HG03064 (cell line): ENCODE measurements around the gene PPP4R1.
A peak's percentile ranks its signal among the peaks of the same experiment; 100 is the strongest.
"Not testable (repeated sequence)": the region's sequence is repeated elsewhere in the genome, so short reads cannot be mapped to it uniquely, and the experiment has no call there.

Experiments used
- ATAC-seq: cut with Tn5 transposase; IDR thresholded peaks from one replicate; pipeline ENCODE4 v1.9.1; 2021; ENCODE audit warnings: low read depth; ENCODE audit not compliant: unreplicated experiment

PPP4R1 gene, protein sequence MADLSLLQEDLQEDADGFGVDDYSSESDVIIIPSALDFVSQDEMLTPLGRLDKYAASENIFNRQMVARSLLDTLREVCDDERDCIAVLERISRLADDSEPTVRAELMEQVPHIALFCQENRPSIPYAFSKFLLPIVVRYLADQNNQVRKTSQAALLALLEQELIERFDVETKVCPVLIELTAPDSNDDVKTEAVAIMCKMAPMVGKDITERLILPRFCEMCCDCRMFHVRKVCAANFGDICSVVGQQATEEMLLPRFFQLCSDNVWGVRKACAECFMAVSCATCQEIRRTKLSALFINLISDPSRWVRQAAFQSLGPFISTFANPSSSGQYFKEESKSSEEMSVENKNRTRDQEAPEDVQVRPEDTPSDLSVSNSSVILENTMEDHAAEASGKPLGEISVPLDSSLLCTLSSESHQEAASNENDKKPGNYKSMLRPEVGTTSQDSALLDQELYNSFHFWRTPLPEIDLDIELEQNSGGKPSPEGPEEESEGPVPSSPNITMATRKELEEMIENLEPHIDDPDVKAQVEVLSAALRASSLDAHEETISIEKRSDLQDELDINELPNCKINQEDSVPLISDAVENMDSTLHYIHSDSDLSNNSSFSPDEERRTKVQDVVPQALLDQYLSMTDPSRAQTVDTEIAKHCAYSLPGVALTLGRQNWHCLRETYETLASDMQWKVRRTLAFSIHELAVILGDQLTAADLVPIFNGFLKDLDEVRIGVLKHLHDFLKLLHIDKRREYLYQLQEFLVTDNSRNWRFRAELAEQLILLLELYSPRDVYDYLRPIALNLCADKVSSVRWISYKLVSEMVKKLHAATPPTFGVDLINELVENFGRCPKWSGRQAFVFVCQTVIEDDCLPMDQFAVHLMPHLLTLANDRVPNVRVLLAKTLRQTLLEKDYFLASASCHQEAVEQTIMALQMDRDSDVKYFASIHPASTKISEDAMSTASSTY

DNA sequence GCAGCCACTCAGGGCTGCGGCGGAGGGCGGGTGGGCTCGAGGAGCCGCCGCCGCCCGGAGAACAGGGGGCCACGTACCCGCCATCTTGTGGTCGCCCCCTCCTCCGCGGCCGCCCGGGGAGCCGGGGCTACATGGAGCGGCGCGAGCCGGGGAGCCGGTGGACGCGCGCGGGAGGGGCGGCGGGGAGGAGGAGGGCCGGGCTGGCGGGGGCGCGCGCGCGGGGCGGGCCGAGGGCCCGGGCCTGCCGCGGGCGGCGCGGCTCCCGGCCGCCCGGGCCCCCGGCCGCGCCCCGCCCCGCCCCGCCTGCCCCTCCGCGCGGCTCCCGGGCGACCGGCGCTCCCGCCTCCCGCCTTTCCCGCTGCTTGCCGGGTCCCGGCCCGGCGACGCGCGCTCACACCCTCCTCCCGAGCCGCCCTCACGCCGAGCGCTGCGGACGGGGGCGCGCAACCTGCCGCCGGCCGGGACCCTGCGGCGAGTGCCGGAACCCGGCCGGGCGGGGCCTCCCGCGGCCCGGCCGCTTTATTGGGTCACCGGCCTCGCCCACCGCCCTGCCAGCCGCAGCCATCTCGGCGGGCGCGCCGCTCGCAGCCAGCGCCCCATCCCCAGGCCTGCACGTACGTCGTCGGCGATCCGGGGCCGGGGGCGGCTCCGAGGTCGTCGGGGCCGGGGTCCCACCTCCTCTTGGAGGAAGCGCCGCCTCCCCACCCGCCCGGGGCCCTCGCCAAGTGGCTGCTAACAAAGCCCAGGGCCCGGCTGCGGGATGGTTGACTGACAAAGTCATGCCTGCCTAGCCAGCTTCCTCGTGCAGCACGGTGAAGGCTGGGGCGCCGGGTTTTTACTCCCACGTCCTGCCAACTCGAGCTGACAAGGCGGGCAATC is at the start of gene PPP4R1:
PPP4R1 (minus strand) TSS at position 159 of the 879 bp plus-strand sequence; CDS start at position 84, 75 bp downstream.
- ATAC-seq = peak; percentile 46

DNA sequence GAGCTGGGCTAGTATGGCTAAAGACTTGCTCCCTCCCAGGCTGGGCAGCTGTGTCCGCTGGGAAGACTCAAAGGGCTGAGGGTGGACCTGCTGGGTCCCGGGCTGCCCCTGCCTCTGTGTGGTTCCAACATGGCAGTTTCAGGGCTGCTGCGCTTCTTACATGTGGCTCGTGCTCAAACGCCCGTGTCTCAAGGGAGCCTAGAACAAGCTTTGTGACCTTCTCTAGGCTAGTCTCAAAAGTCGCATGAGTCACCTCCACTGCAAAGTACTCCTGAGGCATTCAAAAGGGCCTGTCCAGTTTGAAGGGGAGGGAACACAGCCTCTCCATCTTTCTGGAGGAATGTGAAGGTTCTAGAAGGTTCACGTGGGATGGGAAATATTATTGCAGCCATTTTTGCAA is 49.0 kb upstream of the PPP4R1 start:
- no peak for ATAC-seq

DNA sequence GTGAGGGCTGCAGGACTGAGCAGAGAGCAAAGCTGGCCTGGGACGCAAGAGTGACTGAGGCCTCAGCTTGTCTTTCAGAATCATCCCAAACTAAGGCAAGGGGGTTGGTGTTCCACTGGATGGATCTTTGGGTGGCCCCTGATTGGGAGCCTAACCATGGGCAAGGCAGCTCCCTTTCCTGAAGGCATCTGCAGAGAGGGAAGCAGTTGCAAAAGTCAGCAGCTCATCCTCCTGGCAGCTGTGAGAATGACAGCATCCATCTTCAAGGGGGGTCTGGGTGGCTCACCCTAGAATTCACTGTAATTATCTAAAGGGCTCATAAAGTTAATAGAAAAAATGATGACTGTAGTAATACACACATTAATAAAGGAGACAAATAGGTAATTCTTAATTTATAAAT is 47.2 kb upstream of the PPP4R1 start:
- no peak for ATAC-seq

DNA sequence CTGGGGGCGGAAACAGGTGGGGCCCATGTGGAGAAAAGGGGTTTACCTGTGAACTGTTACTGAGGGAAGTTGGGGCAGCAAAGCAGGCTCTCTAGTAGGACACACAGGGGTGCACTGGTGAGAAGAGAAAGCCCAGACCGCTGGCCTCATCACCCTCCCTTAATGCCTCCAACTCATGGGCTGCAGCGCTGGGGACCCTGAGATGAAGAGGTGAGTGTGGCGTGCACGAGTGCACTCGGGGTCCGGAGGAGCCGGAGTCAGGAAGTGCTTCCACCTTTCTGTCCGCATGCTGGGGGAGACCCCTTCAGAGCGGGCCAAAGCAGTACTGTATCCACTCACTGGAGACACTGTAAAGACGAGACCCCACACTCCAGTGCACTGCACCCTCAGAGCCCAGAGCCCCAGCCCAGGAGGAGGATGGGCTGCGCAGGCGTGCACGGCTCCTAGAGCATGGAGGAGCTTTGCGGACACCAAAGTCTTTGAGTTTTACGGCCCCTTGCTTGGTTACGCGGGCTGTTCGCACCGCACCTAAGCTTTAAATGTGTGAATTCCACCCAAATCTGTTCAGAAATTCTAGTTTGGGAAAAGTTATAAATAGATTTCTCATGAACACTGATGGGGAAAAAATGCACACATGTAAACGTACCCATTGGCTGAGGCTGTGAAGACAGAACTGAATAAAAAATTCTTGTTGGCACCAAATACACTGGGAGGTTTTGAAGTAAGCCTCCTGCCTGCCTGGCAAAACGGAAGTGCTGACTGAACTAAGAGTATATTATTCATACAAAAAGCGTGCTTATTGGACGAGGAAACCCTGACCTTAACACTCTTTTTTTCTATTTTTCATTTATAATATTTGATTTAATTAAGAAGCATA is 45.4 kb upstream of the PPP4R1 start:
- no peak for ATAC-seq

DNA sequence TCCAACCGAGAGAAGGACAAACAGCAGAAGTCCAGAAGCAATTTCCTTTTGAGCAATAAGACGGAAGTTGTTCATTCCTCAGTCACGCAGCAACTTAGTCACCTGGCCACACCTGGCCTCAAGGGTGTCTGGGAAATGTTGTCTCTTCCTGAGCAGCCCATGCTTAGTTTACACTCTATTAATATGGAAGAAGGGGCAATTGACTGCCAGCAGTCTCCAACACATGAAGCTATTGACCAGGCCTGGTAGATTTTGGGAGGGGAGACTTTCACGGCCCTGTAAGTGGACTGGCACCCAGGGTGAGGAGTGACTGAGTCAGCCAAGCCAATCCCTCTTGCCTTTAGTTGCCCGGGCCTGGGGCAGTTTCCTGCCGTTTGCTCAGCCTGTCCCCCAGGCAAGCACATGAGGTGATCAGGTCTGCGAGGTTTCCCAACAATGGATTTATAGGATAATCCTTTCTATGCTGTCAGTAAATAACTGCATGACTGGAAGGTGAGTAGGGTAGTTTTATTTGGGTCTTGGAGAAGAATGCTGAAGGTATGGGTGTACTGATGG is 43.8 kb upstream of the PPP4R1 start:
- ATAC-seq = no peak

DNA sequence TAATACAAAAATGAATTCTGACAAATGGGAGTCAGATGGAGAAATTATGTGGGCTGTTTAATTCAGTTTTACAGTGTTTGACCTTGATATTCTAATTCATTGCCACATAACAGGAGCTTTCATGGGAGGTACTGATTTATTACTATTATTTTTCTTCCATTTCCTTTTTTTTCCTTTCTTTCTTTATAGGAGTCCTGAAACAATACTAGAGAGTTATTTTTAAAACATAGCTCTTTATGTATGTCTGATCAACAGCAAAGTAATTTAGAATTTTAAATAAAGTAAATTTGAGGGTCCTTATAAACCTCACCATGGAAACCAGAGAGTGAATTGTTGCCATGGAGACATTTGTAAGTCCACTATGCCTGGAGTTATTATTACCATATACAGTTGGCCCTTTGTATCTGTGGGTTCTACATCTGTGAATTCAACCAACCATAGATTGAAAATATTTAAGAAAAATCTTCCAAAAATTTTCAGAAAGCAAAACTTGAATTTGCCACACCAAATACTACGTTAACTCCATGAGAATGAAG is 40.9 kb upstream of the PPP4R1 start:
- ATAC-seq = no peak

DNA sequence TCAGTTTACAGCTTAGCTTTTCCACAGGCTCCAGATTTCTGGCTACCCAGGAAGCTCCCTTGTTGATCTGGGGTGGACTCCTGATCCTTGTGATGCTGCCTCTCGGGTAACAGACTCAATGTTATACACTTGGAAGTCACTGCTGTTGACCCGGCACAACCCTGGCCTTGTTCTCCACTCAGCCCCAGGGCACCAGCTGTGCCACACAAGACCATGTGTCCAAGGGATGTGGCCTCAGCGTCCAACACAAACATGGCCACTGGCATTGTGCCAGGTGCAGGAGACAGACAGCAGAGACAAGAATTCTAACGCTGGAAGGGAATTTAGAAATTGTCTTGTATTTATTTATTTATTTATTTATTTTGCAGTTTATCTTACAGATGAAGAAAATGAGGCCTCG is 39.0 kb upstream of the PPP4R1 start:
- ATAC-seq = no peak

DNA sequence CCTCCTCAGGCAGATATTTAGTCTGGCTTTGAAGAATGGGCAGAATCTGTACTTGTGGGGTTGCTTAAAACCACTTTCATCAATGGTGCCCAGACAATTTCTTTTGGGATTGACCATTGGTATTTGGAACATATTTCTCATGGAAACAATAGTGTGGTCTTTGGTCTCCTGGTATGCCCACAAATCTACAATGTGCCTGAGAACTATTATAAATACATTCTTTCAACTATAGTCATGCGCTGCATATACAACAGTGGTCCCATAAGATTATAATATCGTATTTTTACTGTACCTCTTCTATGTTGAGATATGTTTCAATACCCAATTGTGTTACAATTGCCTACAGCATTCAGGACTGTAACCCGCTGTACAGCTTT is 34.8 kb upstream of the PPP4R1 start:
- ATAC-seq = no peak

DNA sequence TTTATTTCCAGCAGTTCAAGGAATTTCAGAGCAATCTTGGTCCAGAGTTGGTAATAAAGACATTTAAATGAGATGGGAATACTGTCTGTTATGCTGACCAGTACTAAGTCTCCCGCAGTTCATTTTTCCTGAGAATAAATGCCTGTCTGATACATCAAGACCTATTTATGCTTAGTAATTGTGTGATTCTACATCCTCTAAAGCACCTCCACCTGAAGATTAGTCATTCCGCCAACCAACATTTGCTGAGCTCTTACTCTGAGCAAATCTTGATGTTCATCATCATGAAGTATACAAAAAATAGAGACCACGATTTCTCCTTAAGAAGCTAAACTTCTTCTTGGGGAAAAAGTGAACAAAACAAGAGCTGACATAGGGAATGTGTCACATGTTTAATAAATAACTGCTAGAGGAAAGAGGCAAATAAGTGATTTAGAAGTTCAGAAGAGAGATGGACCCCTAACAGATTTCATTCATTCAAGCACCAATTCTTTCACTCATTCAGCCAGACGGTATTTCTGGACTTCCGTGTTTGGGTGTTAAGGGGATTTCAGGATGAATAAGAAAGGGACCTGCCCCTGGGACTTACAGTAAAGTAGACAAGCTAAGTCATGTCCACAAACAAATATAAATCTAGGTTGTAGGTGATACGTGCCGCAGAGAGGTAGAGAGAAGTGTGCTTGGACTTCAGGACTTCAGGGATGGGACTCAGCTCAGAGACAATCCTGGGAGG is 34.2 kb upstream of the PPP4R1 start:
- ATAC-seq = no peak

DNA sequence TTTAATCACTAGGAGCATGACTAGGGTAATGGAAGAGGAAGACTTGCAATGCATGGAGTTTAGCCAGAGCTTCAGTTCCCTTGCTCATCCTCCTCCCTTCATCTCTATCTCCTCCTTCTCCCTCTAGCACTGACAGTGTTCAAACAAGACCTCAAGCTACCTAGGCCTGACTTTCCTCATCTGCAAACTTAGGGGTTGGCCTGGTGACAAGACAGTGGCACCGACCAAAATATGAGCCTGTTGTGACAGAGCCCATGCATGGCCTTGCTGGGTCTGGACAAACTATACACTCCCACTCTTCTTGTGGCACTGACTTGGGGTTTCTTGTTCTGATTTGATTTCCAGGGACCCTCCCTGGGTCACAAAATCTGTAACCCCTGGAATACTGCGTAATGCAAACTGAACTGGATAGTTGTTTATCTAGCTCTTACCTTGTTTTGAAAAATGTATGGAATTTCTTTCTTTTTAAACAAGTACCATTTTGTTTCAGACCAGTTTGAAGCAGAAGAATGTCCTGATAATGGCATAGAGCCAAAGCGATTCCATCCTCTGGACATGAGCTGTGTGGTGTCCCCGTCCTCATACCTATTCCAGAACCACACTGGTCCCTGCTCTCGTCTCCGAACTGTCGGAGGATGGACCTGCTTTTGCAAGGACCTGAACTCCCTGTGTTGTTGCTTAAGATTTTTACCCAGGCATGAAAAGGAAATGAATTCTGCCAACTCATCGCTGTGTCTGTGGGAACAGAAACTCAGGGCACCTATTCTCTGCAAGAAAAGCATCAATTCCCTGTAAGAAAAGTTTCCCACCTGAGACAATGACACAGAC is 33.4 kb upstream of the PPP4R1 start:
- ATAC-seq = no peak

DNA sequence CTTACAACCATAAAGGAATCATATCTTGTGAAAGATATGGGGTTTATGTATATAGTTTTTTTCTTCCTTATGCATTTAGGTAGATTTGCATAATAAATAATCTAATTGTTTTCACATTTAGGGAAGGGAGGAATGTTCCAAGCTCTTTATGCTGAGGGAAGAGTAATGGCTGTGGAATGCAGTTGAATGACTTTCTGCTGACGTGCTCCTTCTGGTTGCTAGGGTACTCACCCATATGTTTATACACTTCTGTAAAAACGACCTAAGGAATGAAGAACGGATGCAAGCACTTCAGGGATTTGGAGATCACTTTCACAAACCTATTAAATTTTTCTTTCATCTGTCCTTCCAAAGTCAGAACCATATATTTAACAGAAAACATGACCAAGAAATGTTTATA is 29.2 kb upstream of the PPP4R1 start:
- no peak for ATAC-seq

DNA sequence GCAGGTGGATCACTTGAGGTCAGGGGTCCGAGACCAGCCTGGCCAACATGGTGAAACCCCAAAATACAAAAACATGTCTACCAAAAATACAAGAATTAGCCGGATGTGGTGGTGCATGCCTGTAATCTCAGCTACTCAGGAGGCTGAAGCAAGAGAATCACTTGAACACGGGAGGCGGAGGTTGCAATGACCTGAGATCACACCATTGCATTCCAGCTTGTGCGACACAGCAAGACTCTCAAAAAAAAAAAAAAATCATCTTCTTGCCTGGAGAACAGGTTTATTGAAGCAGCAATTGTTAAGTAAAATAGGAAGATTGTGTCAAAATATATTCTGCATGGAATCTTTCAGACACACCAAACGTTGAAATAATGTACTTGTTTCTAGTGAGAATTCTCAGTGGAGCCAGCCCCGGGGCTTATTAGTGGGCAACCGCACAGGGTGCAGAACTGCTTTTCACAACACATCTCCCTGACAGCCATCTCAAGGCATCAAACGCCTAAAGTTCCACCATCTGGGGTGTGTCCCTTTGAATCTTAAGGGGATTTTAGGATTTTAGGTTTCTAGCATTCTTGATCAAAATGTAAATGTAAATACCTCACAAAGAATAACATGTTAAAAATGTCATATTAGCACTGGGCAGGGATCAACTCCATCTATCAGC is 28.6 kb upstream of the PPP4R1 start:
- no peak for ATAC-seq

DNA sequence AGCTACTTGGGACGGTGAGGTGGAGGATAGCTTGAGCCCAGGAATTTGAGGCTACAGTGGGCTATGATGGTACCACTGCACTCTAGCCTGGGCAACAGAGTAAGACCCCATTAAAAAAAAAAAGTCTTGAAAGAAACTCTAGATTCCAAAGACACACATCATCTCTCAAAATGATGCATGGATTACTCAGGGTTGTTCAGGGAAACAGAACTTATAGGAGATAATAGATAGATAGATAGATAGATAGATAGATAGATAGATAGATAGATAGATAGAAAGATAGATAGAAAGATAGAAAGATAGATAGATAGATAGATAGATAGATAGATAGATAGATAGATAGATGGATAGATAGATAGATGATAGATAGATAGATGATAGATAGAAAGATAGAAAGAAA is 26.7 kb upstream of the PPP4R1 start:
- not testable (repeated sequence) for ATAC-seq

DNA sequence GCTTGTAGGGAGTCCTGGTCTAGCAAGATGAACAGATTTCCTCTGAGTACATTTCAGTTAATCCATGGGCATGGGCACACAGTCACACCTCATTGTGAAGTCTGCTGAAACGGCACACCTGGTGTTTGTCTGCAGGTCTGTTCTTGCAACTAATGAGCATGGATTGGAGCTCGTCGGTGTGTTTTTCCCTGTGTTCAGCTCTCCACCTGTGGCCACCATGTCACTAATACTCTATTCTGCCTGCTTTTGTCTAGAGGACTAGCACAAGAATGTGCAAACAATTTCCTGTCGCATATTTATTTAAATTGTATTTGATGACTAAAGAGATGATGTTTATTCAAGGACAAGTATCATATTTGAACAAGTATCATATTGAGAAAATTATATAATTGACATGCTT is 24.5 kb upstream of the PPP4R1 start:
- ATAC-seq = no peak

DNA sequence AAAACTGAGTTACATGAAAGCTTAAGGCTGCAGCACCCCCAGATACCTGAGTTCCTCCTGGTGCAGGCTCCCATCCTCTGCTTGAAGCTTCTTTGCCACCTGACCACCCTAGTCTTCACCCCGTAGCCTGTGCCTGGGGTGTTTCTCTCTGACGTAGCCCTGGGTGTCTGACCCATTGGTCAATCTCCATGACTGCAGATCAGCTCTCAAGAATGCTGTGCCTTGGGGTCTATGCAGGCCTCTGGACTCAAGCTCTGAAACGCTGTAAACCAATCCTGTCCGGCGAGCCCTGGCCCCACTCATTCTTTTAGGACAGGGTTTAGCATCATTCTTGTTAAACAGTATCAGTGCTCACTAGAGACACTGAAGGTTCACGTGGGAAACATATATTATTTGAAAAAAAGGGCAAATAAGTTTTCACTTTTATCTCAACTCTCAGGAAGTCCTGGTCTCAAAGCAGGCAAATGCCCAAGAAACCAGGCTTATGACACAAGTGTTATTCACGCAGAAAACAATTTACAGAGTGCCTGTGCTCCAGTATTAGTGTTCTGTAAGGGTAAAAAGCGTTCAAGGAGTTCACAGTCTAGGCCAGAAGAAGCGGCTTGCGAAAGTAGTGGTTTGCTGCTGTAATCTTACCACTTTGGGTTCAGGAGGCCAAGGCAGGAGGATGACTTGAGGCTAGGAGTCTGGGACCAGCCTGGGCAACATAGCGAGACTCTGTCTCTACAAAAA is 22.8 kb upstream of the PPP4R1 start:
- no peak for ATAC-seq

DNA sequence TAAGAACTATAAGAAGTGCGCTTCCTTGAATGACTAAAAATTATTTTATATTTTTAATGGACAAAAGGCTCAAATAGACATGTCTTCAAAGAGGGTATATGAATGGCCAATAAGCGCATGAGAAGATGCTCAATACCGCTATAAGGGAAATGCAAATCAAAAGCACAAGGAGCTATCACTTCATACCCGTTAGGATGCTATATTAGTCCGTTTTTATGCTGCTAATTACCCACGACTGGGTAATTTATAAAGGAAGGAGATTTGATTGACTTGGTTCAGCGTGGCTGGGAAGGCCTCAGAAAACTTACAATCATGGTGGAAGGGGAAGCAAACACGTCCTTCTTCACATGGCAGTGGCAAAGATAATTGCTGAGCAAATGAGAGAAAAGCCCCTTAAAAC is 20.5 kb upstream of the PPP4R1 start:
- no peak for ATAC-seq
